GM20000 (cell line): ENCODE data around the gene TMC5.
"Not testable (repeated sequence)": the region's sequence is repeated elsewhere in the genome, so short reads cannot be mapped to it uniquely, and the experiment has no call there.

Source experiments
- DNase-seq: peaks from one replicate; pipeline ENCODE4 v3.0.0; 2012; ENCODE audit warnings: low spot score
- TF ChIP-seq, protein P1 (sequence below): IDR thresholded peaks from 2 replicates; pipeline ENCODE4 v1.5.1; 2012; ENCODE audit warnings: mild to moderate bottlenecking, control low read depth; ENCODE audit errors: extremely low read depth, missing control alignments

TMC5 gene

GRCh38 chr16:19411298-19411697 is 6.4 kb upstream of the TMC5 start:
- TF ChIP-seq, protein P1, sequence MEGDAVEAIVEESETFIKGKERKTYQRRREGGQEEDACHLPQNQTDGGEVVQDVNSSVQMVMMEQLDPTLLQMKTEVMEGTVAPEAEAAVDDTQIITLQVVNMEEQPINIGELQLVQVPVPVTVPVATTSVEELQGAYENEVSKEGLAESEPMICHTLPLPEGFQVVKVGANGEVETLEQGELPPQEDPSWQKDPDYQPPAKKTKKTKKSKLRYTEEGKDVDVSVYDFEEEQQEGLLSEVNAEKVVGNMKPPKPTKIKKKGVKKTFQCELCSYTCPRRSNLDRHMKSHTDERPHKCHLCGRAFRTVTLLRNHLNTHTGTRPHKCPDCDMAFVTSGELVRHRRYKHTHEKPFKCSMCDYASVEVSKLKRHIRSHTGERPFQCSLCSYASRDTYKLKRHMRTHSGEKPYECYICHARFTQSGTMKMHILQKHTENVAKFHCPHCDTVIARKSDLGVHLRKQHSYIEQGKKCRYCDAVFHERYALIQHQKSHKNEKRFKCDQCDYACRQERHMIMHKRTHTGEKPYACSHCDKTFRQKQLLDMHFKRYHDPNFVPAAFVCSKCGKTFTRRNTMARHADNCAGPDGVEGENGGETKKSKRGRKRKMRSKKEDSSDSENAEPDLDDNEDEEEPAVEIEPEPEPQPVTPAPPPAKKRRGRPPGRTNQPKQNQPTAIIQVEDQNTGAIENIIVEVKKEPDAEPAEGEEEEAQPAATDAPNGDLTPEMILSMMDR: no peak
- DNase-seq: no peak

- not testable (repeated sequence) for DNase-seq
Observed at GRCh38 chr16:19412055-19412454, 5.6 kb upstream of the TMC5 start.

DNA sequence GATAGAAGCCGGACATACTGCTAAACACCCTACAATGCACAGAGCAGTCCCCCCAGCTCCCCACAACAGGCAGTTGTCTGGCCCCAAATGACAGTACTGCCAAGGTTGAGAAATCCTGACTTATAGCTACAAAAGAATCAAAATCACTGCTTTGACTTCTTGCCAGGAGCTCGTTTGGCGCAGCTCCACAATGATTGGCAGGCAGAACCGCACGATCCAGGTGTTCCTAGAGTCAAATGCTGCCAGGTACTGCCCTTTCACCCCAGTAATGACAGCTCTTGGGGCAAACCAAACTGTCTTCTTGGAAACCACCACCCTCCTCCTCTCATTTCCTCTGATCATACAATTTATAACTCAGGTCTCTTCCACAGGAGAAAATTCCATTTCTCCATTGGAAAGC is 2.2 kb upstream of the TMC5 start:
- TF ChIP-seq, protein P1: no peak
- no peak for DNase-seq

GRCh38 chr16:19415918-19416317 is 1.8 kb upstream of the TMC5 start:
- TF ChIP-seq, protein P1: no peak
- DNase-seq: no peak

- no peak for DNase-seq
- TF ChIP-seq, protein P1: no peak
Observed at GRCh38 chr16:19418200-19418599, 517 bp downstream of the TMC5 start.

DNA sequence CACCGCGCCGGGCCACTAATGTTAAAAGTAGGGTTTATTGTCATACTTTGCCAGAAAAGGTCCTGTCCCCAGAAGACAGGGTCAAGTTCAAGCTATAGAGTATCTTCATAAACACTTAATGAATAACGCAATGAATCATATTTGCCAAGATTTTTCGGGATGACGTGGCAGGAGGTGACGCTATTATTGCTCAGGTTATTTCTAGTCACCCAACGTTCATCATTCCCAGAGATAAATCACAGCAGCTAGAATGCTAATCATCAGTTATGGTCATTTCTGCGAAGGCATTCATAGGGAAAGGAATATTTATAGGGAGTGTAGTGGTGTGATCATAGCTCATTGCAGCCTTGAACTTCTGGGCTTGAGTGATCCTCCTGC is 2.0 kb downstream of the TMC5 start:
- TF ChIP-seq, protein P1: no peak
- no peak for DNase-seq

DNA sequence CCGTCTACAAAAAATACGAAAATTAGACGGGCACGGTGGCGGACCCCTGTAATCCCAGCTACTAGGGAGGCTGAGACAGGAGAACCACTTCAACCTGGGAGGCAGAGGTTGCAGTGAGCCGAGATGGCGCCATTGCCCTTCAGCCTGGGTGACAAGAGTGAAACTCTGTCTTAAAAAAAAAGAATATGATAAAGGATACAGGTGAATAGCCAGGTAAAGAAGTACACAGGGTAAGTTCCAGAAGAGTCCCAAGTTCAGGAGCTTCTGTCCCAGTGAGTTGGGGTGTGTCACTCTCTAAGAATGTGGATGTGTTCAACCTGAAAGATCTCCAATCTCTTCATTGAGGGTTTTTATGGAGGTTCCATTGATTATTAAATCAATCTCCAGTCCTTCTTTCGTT is 6.8 kb downstream of the TMC5 start:
- TF ChIP-seq, protein P1: no peak
- DNase-seq: no peak

GRCh38 chr16:19430345-19430744 is 12.7 kb downstream of the TMC5 start:
- TF ChIP-seq, protein P1: no peak
- no peak for DNase-seq
